HepG2 (cell line): ENCODE results near the gene DHRS1. TPM values are rescaled to one million over a fixed set of nuclear protein-coding genes. Genes with fewer than 3 reads are reported as not detected.

Experiments
- ATAC-seq: fragments of 200-7000 bp; cut with Tn5 transposase; 3 replicates; pipeline ENCODE4 v1.9.1; 2020; ENCODE audit warnings: mild to moderate bottlenecking, moderate library complexity
- BruUV-seq: library from RNA; stranded (reverse); fragments of 400-500 nt; replicated peaks from 2 replicates; lab custom pipeline; 2021; lab: Mats Ljungman, UMichigan
- CTCF ChIA-PET: fragments of 300-600 bp; formaldehyde crosslinking; extraction: SDS; loops from one replicate; lab custom pipeline; 2021; ENCODE audit warnings: low total read pairs, inconsistent platforms, low intra/inter-chr PET ratio; lab: Yijun Ruan, JAX
- POLR2A ChIA-PET: fragments of 350-600 bp; sonication (Branson Sonifier 250); formaldehyde crosslinking; loops from one replicate; lab custom pipeline; 2020; ENCODE audit warnings: antibody characterized with exemption, inconsistent platforms; lab: Yijun Ruan, JAX
- DNase-seq: peaks from one replicate; pipeline ENCODE4 v3.0.0-alpha.2; 2015; ENCODE audit warnings: low spot score
- FAIRE-seq: peaks from 3 replicates; lab custom pipeline; 2011; peaks lifted over from hg19 to GRCh38; lab: Jason Lieb, UNC
- H2AFZ ChIP-seq: one replicate; pipeline ENCODE4 v1.6.1; 2011; ENCODE audit warnings: low read length, inconsistent platforms
- H3K27ac ChIP-seq: fragments of 300-600 bp; 3 replicates; pipeline ENCODE4 v1.8.0; 2011; ENCODE audit warnings: mixed run types, mild to moderate bottlenecking, mixed read lengths, low read length, inconsistent platforms; ENCODE audit not compliant: insufficient read depth; ENCODE audit errors: extremely low read length
- H3K27me3 ChIP-seq, 2 experiments: fragments of 200-600 bp in 1 of 2; 2 replicates in 1 of 2; 3 replicates in 1 of 2; pipeline versions ENCODE4 v1.6.0 to v1.8.0; 2011; ENCODE audit warnings: low read length in 2 of 2, mild to moderate bottlenecking in 2 of 2, moderate library complexity in 2 of 2, inconsistent platforms in 1 of 2; ENCODE audit not compliant: insufficient read depth in 2 of 2, control insufficient read depth in 1 of 2
- H3K36me3 ChIP-seq, 2 experiments: fragments of 200-600 bp in 1 of 2; replicated peaks in 1 of 2; 2 replicates in 1 of 2; 3 replicates in 1 of 2; pipeline versions ENCODE4 v1.5.1 to v1.8.0; 2011; ENCODE audit warnings: low read length in 2 of 2, inconsistent platforms in 1 of 2; ENCODE audit not compliant: insufficient read depth in 2 of 2, control insufficient read depth in 1 of 2
- H3K4me1 ChIP-seq: 2 replicates; pipeline ENCODE4 v1.5.1; 2012; ENCODE audit warnings: low read length, inconsistent platforms; ENCODE audit not compliant: insufficient read depth
- H3K4me2 ChIP-seq: 2 replicates; pipeline ENCODE4 v1.6.0; 2011; ENCODE audit warnings: low read depth, low read length, inconsistent platforms
- H3K4me3 ChIP-seq, 3 experiments: fragments of 200-600 bp in 1 of 3; sonication (generic), shearing (Covaris generic) in 1 of 3; replicated peaks in 1 of 3; 2 replicates each; pipeline ENCODE4 v1.5.1; 2011 to 2016; ENCODE audit warnings: low read length in 3 of 3, inconsistent platforms in 2 of 3, low read depth in 2 of 3, mild to moderate bottlenecking in 2 of 3, control low read depth in 1 of 3, mixed read lengths in 1 of 3; ENCODE audit not compliant: insufficient read depth in 1 of 3
- H3K79me2 ChIP-seq: one replicate; pipeline ENCODE4 v1.6.1; 2011; ENCODE audit warnings: low read length, inconsistent platforms; ENCODE audit not compliant: insufficient read depth
- H3K9ac ChIP-seq: 2 replicates; pipeline ENCODE4 v1.6.0; 2011; ENCODE audit warnings: mild to moderate bottlenecking, low read depth, low read length, inconsistent platforms; ENCODE audit not compliant: insufficient read depth
- H3K9me3 ChIP-seq: 2 replicates; pipeline ENCODE4 v1.5.1; 2012; ENCODE audit warnings: mild to moderate bottlenecking, low read length
- H4K20me1 ChIP-seq: 2 replicates; pipeline ENCODE4 v1.6.0; 2011; ENCODE audit warnings: inconsistent platforms, mild to moderate bottlenecking, low read length, moderate library complexity; ENCODE audit not compliant: insufficient read depth
- DRAP1 ChIP-seq: IDR thresholded peaks from 2 replicates; pipeline ENCODE4 v1.6.1; 2016; ENCODE audit warnings: missing genetic modification reagents, missing compliant biosample characterization
- FOXO1 ChIP-seq: sonication (generic); formaldehyde crosslinking; IDR thresholded peaks from 2 replicates; pipeline ENCODE4 v1.4.0; 2020; ENCODE audit warnings: missing genetic modification reagents
- GRHL1 ChIP-seq: sonication (generic); formaldehyde crosslinking; conservative IDR thresholded peaks from 2 replicates; pipeline ENCODE4 v1.8.0; 2022; ENCODE audit warnings: missing genetic modification reagents
- HDAC6 ChIP-seq: fragments of 200-600 bp; sonication (generic); IDR thresholded peaks from 2 replicates; pipeline ENCODE4 v1.7.0; 2017; ENCODE audit warnings: mild to moderate bottlenecking, antibody characterized with exemption, low read length, low read depth
- HMGXB4 ChIP-seq, 2 experiments: sonication (generic) in 1 of 2; formaldehyde crosslinking in 1 of 2; IDR thresholded peaks; 2 replicates each; pipeline versions ENCODE4 v1.4.0 to v1.6.1; 2018 to 2020; ENCODE audit warnings: missing genetic modification reagents in 2 of 2, borderline replicate concordance in 1 of 2, low read depth in 1 of 2, mild to moderate bottlenecking in 1 of 2, missing biosample characterization in 1 of 2
- MIXL1 ChIP-seq: IDR thresholded peaks from 2 replicates; pipeline ENCODE4 v1.6.1; 2016
- NRL ChIP-seq: sonication (generic); formaldehyde crosslinking; IDR thresholded peaks from 2 replicates; pipeline ENCODE4 v1.5.0; 2020; ENCODE audit warnings: missing genetic modification reagents, mild to moderate bottlenecking, moderate library complexity, borderline replicate concordance
- RAD51 ChIP-seq: fragments of 450-650 bp; IDR thresholded peaks from 2 replicates; pipeline ENCODE4 v1.6.1; 2016; ENCODE audit warnings: borderline replicate concordance
- SOX5 ChIP-seq: IDR thresholded peaks from 2 replicates; pipeline ENCODE4 v1.6.1; 2016; ENCODE audit warnings: borderline replicate concordance
- TBL1XR1 ChIP-seq: fragments of 150-350 bp; IDR thresholded peaks from 2 replicates; pipeline ENCODE4 v1.6.1; 2014; ENCODE audit warnings: borderline replicate concordance, low read length; ENCODE audit not compliant: partially characterized antibody
- ZBTB14 ChIP-seq: sonication (generic); formaldehyde crosslinking; IDR thresholded peaks from 2 replicates; pipeline ENCODE4 v1.4.0; 2020; ENCODE audit warnings: missing genetic modification reagents
- ZKSCAN8 ChIP-seq: IDR thresholded peaks from 2 replicates; pipeline ENCODE4 v1.6.1; 2016; ENCODE audit warnings: borderline replicate concordance, missing genetic modification reagents, missing compliant biosample characterization
- ZNF10 ChIP-seq: sonication (generic); formaldehyde crosslinking; IDR thresholded peaks from 2 replicates; pipeline ENCODE4 v1.4.0; 2020; ENCODE audit warnings: mild to moderate bottlenecking, low read depth, missing genetic modification reagents, borderline replicate concordance
- ZNF3 ChIP-seq: IDR thresholded peaks from 2 replicates; pipeline ENCODE4 v1.7.0; 2017; ENCODE audit warnings: inconsistent platforms
- ZNF329 ChIP-seq: sonication (generic); formaldehyde crosslinking; IDR thresholded peaks from 2 replicates; pipeline ENCODE4 v1.9.0; 2021; ENCODE audit warnings: low read depth, mild to moderate bottlenecking, missing genetic modification reagents
- ZNF678 ChIP-seq: sonication (generic); formaldehyde crosslinking; IDR thresholded peaks from 2 replicates; pipeline ENCODE4 v1.4.0; 2020; ENCODE audit warnings: mild to moderate bottlenecking, missing genetic modification reagents
- ZSCAN31 ChIP-seq: sonication (generic); formaldehyde crosslinking; IDR thresholded peaks from 2 replicates; pipeline ENCODE4 v1.5.0; 2020; ENCODE audit warnings: low read depth, mild to moderate bottlenecking, missing genetic modification reagents
- WGBS: methylation state at CpG from one replicate; pipeline ENCODE4 v1.1.6; 2017; ENCODE audit warnings: low lambda C conversion rate; 5-methylcytosine and 5-hydroxymethylcytosine counted together
- in situ Hi-C: cut with HindIII; loops from 2 replicates; pipeline ENCODE4 v1.10.0; 2017; ENCODE audit warnings: low pct_unique_long_range_greater_than_20kb; ENCODE audit not compliant: extremely low pct_ligation_motif_present
- intact Hi-C: fragments of 100-400 bp; cut with micrococcal nuclease; formaldehyde crosslinking; loops from one replicate; pipeline ENCODE4 v1.10.0; 2022; ENCODE audit not compliant: unreplicated experiment
- polyA plus RNA-seq, 8 experiments: library from polyadenylated mRNA; depleted of rRNA in 3 of 8; stranded (reverse) in 7 of 8; unstranded in 1 of 8; fragments of >200 nt; fragmentation: Illumina TruSeq in 4 of 8; extraction: Trizol in 4 of 8; gene quantifications; 2 replicates each; pipeline versions ENCODE4 v1.2.1 to v1.2.3, GENCODE V29; 2011 to 2016; ENCODE audit warnings: low read depth in 4 of 8, missing spikeins in 1 of 8, mixed read lengths in 1 of 8; ENCODE audit not compliant: insufficient read depth in 1 of 8
- total RNA-seq, 5 experiments: library from RNA; depleted of rRNA; stranded (reverse); fragments of >200 nt; fragmentation: Illumina TruSeq; extraction: Trizol; gene quantifications; 2 replicates each; pipeline ENCODE4 v1.2.3, GENCODE V29; 2016; ENCODE audit warnings: low read depth in 1 of 5

Gene DHRS1
- total and polyA plus RNA-seq, 2 of the 13 experiments (the other 11 are each of a cell fraction or from before 2014, with no cell fraction given), result 49.8 to 60.8 TPM

- TF ChIP-seq HMGXB4 (CRISPR knock-in tag; IDR thresholded peaks at IDR 0.05; ENCODE audit: borderline replicate concordance in 1 of 2, low read depth in 1 of 2), result no peak
- 0 out of 2 replicates have a peak, but pooled peaks have one; percentile 43 for TF ChIP-seq SOX5 (CRISPR knock-in tag)
- no peak for TF ChIP-seq NRL (CRISPR knock-in tag)
- no peak for TF ChIP-seq ZKSCAN8 (CRISPR knock-in tag)
Measured at GRCh38 chr14:24255931-24256711, 43.5 kb downstream of the DHRS1 start (continued).

GRCh38 chr14:24255438-24255837 lies 44.1 kb downstream of the DHRS1 start:
- no peaks in the 10 kb centered on the region for H3K27me3 ChIP-seq
- peaks cover 0 to 1% of the 10 kb centered on the region in 2 experiments; a peak in 1 of 5 replicates for H3K36me3 ChIP-seq
- H3K9me3 ChIP-seq, result no peaks in the 10 kb centered on the region
- H3K9ac ChIP-seq, result no peak overlapping the region
- FAIRE-seq (peak; percentile 26), ATAC-seq (no peak), DNase-seq (no peak)
- H3K4me2 ChIP-seq, result no peak overlapping the region
- H3K79me2 ChIP-seq, result no peaks in the 10 kb centered on the region
- no TSS peak for BruUV-seq
- H3K4me1 ChIP-seq, result peaks cover 46% of the 10 kb centered on the region
- peak overlapping the region; percentile 28 for H3K27ac ChIP-seq
- ChIA-PET POLR2A (interaction anchor here (1.6 to 13.2 kb wide), 4 partner anchors 13 to 60 kb away, joined by 4 to 254 read pairs (median 22); partner anchors contain the start of genes RABGGTA, TINF2 and TM9SF1), CTCF (no interaction called here)
- WGBS, result 91% methylated on average over 8 of the region's 8 CpGs
- H2AFZ ChIP-seq, result no peak overlapping the region
- intact Hi-C loops, result no loop called here
- H3K4me3 ChIP-seq, result no peak overlapping the region
- no peaks in the 10 kb centered on the region for H4K20me1 ChIP-seq
- in situ Hi-C loops, result no loop called here
- no peak for TF ChIP-seq ZNF10
- no peak for TF ChIP-seq ZNF329
- no peak for TF ChIP-seq RAD51
- no peak for TF ChIP-seq DRAP1
- no peak for TF ChIP-seq HDAC6
- no peak for TF ChIP-seq MIXL1 (CRISPR knock-in tag)
- no peak for TF ChIP-seq TBL1XR1
- TF ChIP-seq GRHL1 (CRISPR knock-in tag), result no peak
- TF ChIP-seq ZNF3, result no peak
- TF ChIP-seq FOXO1, result no peak
- TF ChIP-seq ZBTB14 (CRISPR knock-in tag), result no peak
- TF ChIP-seq ZSCAN31 (CRISPR knock-in tag), result no peak
- 0 out of 2 replicates have a peak, but pooled peaks have one; percentile 76 for TF ChIP-seq ZNF678
